ENCODE measurements around the gene DTWD2. TPM values are rescaled to one million over a fixed set of nuclear protein-coding genes. Genes with fewer than 3 reads are reported as not detected.

The DTWD2 gene
- total RNA-seq, 4 donors from 2014 or later = 1.5 to 42.1 (median 15.9) TPM

DNA sequence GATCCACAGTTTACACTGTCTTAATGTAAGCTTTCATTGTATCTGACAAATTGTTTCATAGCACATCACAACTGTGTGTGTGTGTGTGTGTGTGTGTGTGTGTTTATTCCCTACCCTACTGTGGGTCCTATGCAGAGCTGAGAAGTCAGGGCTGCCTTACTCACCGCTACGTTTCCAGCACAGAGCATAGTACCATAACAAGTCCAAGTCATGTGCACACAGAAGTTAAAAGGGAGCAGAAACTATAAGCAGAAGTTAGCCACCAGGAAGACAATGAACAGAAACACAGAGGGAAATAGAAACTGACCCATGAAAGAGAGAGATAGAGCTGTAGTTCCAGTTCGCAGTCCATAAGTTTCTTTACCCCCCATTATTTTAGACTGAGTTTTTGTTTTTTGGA, 44.3 kb upstream of the DTWD2 start:
- H3K27me3 ChIP-seq = no peaks in the 10 kb centered on the region

DNA sequence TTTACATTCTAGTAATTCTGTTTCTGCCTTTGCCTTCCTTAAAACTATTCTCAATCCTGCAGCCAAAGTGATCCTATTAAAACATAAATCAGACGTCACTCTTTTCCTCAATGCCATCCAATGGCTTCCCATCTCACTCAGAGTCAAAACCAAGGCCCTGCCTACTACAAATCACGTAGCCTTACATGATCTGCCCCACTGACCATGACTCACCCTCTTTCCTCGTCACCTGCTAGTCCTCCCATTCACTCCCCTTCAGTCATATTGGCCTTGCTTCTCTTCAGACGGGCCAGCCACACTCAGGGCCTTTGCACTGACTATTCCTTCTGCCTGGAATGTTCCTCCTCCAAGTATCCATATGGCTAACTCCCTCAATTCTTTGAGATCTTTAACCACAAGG, 43.6 kb upstream of the DTWD2 start:
- DNase-seq = no peak
- TF ChIP-seq, protein P1, sequence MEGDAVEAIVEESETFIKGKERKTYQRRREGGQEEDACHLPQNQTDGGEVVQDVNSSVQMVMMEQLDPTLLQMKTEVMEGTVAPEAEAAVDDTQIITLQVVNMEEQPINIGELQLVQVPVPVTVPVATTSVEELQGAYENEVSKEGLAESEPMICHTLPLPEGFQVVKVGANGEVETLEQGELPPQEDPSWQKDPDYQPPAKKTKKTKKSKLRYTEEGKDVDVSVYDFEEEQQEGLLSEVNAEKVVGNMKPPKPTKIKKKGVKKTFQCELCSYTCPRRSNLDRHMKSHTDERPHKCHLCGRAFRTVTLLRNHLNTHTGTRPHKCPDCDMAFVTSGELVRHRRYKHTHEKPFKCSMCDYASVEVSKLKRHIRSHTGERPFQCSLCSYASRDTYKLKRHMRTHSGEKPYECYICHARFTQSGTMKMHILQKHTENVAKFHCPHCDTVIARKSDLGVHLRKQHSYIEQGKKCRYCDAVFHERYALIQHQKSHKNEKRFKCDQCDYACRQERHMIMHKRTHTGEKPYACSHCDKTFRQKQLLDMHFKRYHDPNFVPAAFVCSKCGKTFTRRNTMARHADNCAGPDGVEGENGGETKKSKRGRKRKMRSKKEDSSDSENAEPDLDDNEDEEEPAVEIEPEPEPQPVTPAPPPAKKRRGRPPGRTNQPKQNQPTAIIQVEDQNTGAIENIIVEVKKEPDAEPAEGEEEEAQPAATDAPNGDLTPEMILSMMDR (IDR thresholded peaks at IDR 0.05) = no peak
- TF ChIP-seq POLR2A (IDR thresholded peaks at IDR 0.05) = no peak
- no peak overlapping the region for H3K27ac ChIP-seq
- H3K27me3 ChIP-seq = no peaks in the 10 kb centered on the region
- H3K4me1 ChIP-seq = no peaks in the 10 kb centered on the region
- no peaks in the 10 kb centered on the region for H3K9me3 ChIP-seq
- no peaks in the 10 kb centered on the region for H3K36me3 ChIP-seq
- H3K4me3 ChIP-seq = no peak overlapping the region
- intact Hi-C loops (cut with DNase I; ENCODE audit: low total_unique reads) = no loop called here

More for the DNA sequence above, 44.3 kb upstream of the DTWD2 start:
- Histone ChIP-seq H3K36me3 (no peaks in the 10 kb centered on the region), H3K27ac (no peak overlapping the region), H3K4me3 (no peak overlapping the region), H3K4me1 (no peaks in the 10 kb centered on the region), H3K9me3 (no peaks in the 10 kb centered on the region)
- DNase-seq = no peak
- TF ChIP-seq, protein P1 (IDR thresholded peaks at IDR 0.05) = no peak
- TF ChIP-seq POLR2A (IDR thresholded peaks at IDR 0.05) = no peak
- intact Hi-C loops (cut with DNase I; ENCODE audit: low total_unique reads) = no loop called here

DNA sequence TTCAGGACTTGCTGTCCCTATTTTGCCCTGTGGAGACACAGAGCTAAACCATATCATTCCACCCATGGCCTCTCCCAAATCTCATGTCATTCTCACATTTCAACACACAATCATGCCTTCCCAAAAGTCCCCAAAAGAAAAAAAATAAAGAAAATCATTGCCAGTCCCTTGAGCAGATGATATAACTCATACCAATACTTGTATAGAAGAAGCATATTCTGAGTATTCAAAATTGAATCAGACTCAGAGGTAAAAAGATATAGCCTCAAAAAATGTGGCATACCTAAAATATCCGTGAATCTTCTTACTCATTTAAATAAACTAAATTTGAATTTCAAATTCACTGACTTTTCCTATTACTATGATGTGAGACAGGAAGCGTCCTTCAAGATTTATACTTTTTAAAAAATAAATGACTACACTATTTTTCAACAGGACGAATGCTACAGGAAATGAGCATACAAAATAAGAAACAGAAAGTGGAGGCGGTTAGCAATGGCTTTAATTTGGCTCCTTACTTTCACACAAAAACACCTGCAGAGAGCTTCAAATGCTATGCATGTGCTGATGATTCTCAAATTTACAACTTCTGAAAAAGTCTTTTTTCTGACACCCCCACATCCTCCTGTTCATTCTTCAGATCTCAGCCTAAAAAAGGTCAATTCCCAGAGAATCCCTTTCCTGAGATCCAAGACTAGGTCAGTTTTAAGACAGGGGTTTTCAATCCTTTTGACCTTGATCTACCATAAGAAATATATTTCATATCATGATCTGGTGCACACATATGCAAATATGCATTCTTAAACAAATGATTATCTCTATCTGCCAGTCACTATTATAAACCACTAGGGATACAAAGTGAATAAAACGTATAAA, 42.9 kb upstream of the DTWD2 start:
- TF ChIP-seq, protein P1 (IDR thresholded peaks at IDR 0.05) = no peak
- no peak for TF ChIP-seq POLR2A (IDR thresholded peaks at IDR 0.05)
- intact Hi-C loops (cut with DNase I; ENCODE audit: low total_unique reads) = no loop called here
- H3K27ac ChIP-seq = no peak overlapping the region
- no peaks in the 10 kb centered on the region for H3K9me3 ChIP-seq
- no peaks in the 10 kb centered on the region for H3K27me3 ChIP-seq
- no peaks in the 10 kb centered on the region for H3K4me1 ChIP-seq
- no peaks in the 10 kb centered on the region for H3K36me3 ChIP-seq
- no peak overlapping the region for H3K4me3 ChIP-seq
- DNase-seq = no peak

DNA sequence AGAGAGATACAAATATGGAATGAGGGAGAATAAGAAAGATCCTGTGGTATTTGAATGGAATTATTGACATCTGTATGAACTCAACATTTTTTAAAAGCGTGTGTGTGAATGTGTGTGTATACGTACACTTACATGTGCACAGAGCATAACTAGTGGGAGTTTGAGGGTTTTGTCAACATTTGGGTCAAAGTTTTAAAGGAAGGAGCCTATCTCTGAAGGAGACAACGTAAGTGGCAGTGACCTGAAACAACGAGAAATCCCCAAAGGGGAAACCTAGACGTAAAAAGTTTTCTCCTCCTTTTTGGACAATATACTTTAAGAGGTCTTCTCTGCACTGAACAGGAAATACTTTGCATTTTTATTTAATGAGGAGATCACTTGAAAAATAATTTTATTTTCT, 40.2 kb upstream of the DTWD2 start:
- no peaks in the 10 kb centered on the region for H3K27me3 ChIP-seq
- no peak overlapping the region for H3K4me3 ChIP-seq
- H3K4me1 ChIP-seq = no peaks in the 10 kb centered on the region
- no peaks in the 10 kb centered on the region for H3K36me3 ChIP-seq
- no peak overlapping the region for H3K27ac ChIP-seq
- TF ChIP-seq, protein P1 (IDR thresholded peaks at IDR 0.05) = no peak
- TF ChIP-seq POLR2A (IDR thresholded peaks at IDR 0.05) = no peak
- intact Hi-C loops (cut with DNase I; ENCODE audit: low total_unique reads) = no loop called here
- no peak for DNase-seq
- no peaks in the 10 kb centered on the region for H3K9me3 ChIP-seq

DNA sequence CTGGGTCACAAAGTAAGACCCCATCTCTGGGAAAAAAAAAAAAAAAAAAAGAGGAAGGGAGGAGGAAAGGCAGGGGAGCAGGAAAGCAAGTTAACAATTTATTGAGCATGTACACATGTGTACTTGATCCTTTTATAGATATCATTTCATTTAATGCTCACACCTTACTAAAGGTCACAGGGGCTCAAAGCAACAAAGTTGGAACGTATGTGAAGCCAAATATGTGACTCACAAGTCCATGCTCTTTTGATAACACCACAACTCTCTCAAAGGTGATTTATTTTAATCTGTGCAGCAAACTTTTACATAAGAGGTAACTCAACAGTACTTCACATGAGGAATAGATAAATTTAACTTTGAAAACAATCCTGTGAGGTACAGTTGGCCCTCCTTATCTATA, 34.4 kb upstream of the DTWD2 start:
- TF ChIP-seq POLR2A (IDR thresholded peaks at IDR 0.05) = no peak
- TF ChIP-seq, protein P1 (IDR thresholded peaks at IDR 0.05) = no peak
- Histone ChIP-seq H3K36me3 (no peaks in the 10 kb centered on the region), H3K4me3 (no peak overlapping the region), H3K27me3 (no peaks in the 10 kb centered on the region), H3K27ac (no peak overlapping the region), H3K9me3 (no peaks in the 10 kb centered on the region), H3K4me1 (no peaks in the 10 kb centered on the region)
- intact Hi-C loops (cut with DNase I; ENCODE audit: low total_unique reads) = no loop called here
- no peak for DNase-seq

Data from uterus (tissue), 4 donors.